A549 (cell line): ENCODE data around the gene OSER1. TPM values are rescaled to one million over a fixed set of nuclear protein-coding genes. Genes with fewer than 3 reads are reported as not detected.

Experiments
- ATAC-seq, 2 experiments: fragments of 200-7000 bp in 1 of 2; fragments of >200 bp in 1 of 2; cut with Nextera tagmentation in 1 of 2; cut with Tn5 transposase in 1 of 2; 3 replicates each; pipeline versions ENCODE4 v1.8.0 to v1.9.1; 2018 to 2020; ENCODE audit warnings: mild to moderate bottlenecking in 1 of 2, moderate library complexity in 1 of 2
- CTCF ChIA-PET: fragments of 300-600 bp; sonication (Branson Sonifier 250); formaldehyde crosslinking; extraction: SDS; loops from one replicate; lab custom pipeline; 2021; ENCODE audit warnings: antibody characterized with exemption, inconsistent platforms; lab: Yijun Ruan, JAX
- POLR2A ChIA-PET: fragments of 350-600 bp; formaldehyde crosslinking; extraction: SDS; loops from one replicate; lab custom pipeline; 2021; ENCODE audit warnings: antibody characterized with exemption, inconsistent platforms; lab: Yijun Ruan, JAX
- DNase-seq, 2 experiments: peaks; one replicate each; pipeline versions ENCODE4 v3.0.0 to v3.0.0-alpha.2; 2011 to 2016; ENCODE audit warnings: low read depth in 1 of 2, low spot score in 1 of 2
- FAIRE-seq: peaks from 2 replicates; lab custom pipeline; 2011; peaks lifted over from hg19 to GRCh38; lab: Jason Lieb, UNC
- H3K27ac ChIP-seq, 2 experiments: fragments of >200 bp; sonication (Bioruptor Twin); formaldehyde crosslinking; 3 replicates each; pipeline ENCODE4 v1.5.1; 2016 to 2017
- H3K4me1 ChIP-seq: fragments of >200 bp; sonication (Bioruptor Twin); formaldehyde crosslinking; 3 replicates; pipeline ENCODE4 v1.6.1; 2016
- H3K4me2 ChIP-seq: fragments of >200 bp; sonication (Bioruptor Twin); formaldehyde crosslinking; 3 replicates; pipeline ENCODE4 v1.6.1; 2016
- H3K4me3 ChIP-seq: fragments of >200 bp; sonication (Bioruptor Twin); formaldehyde crosslinking; 3 replicates; pipeline ENCODE4 v1.5.1; 2016
- H3K9me3 ChIP-seq: fragments of >200 bp; sonication (Bioruptor Twin); formaldehyde crosslinking; 3 replicates; pipeline ENCODE4 v1.6.1; 2016
- CHD4 ChIP-seq: fragments of 200-600 bp; sonication (generic); IDR thresholded peaks from 2 replicates; pipeline ENCODE4 v1.6.1; 2016; ENCODE audit warnings: antibody characterized with exemption, mild to moderate bottlenecking, borderline replicate concordance
- EHF ChIP-seq: fragments of 250-450 bp; sonication (Bioruptor Pico); IDR thresholded peaks from 2 replicates; pipeline ENCODE4 v1.5.0; 2020; ENCODE audit warnings: mild to moderate bottlenecking
- EHMT2 ChIP-seq: fragments of 200-600 bp; sonication (generic); IDR thresholded peaks from 2 replicates; pipeline ENCODE4 v1.6.1; 2016; ENCODE audit warnings: antibody characterized with exemption, low read depth, mild to moderate bottlenecking, moderate library complexity
- EP300 ChIP-seq, 2 experiments: fragments of >200 bp; sonication (Bioruptor Twin); formaldehyde crosslinking; IDR thresholded peaks; 2 replicates in 1 of 2; 3 replicates in 1 of 2; pipeline ENCODE4 v1.6.1; 2016 to 2017
- HOXB5 ChIP-seq: fragments of 250-450 bp; sonication (Bioruptor Pico); IDR thresholded peaks from 2 replicates; pipeline ENCODE4 v1.5.0; 2020; ENCODE audit warnings: mild to moderate bottlenecking, moderate library complexity
- JUN ChIP-seq, 2 experiments: fragments of >200 bp; sonication (Bioruptor Twin); formaldehyde crosslinking; IDR thresholded peaks; 2 replicates in 1 of 2; 3 replicates in 1 of 2; pipeline ENCODE4 v1.6.1; 2016 to 2017
- NFE2L2 ChIP-seq: fragments of 150-350 bp; conservative IDR thresholded peaks from 2 replicates; pipeline ENCODE4 v1.6.1; 2014; ENCODE audit warnings: low read length
- NR3C1 ChIP-seq: fragments of >200 bp; sonication (Bioruptor Twin); formaldehyde crosslinking; IDR thresholded peaks from 3 replicates; pipeline ENCODE4 v1.6.1; 2017
- POLR2AphosphoS2 ChIP-seq: conservative IDR thresholded peaks from 2 replicates; pipeline ENCODE4 v1.6.1; 2012; ENCODE audit warnings: low read length, improper control_type of control experiment, inconsistent platforms
- RAD21 ChIP-seq, 2 experiments: fragments of >200 bp in 1 of 2; sonication (Bioruptor Twin) in 1 of 2; formaldehyde crosslinking in 1 of 2; IDR thresholded peaks in 1 of 2; conservative IDR thresholded peaks in 1 of 2; 2 replicates in 1 of 2; 3 replicates in 1 of 2; pipeline ENCODE4 v1.6.1; 2012 to 2018; ENCODE audit warnings: inconsistent platforms in 1 of 2
- SREBF2 ChIP-seq: fragments of 450-650 bp; IDR thresholded peaks from 2 replicates; pipeline ENCODE4 v1.6.1; 2014; ENCODE audit warnings: mild to moderate bottlenecking, moderate library complexity
- WGBS: methylation state at CpG from one replicate; pipeline ENCODE4 v1.1.6; 2017; ENCODE audit errors: missing lambda C conversion rate; 5-methylcytosine and 5-hydroxymethylcytosine counted together
- polyA plus RNA-seq, 4 experiments: library from polyadenylated mRNA; depleted of rRNA in 3 of 4; stranded (reverse); fragments of >200 nt; fragmentation: RNase III in 1 of 4; extraction: RNeasy Plus Mini Kit Qiagen cat#74134 plus additional on column Dnase treatment in 1 of 4; gene quantifications; 2 replicates in 3 of 4; 3 replicates in 1 of 4; pipeline ENCODE4 v1.2.3, GENCODE V29; 2011 to 2017
- TF ChIP-seq, protein P1 (sequence below): fragments of 450-650 bp; IDR thresholded peaks from 2 replicates; pipeline ENCODE4 v1.6.1; 2014; ENCODE audit warnings: antibody characterized with exemption
- TF ChIP-seq, protein P2 (sequence below): fragments of 200-600 bp; sonication (generic); IDR thresholded peaks from 2 replicates; pipeline ENCODE4 v1.6.1; 2016; ENCODE audit warnings: antibody characterized with exemption, mild to moderate bottlenecking, moderate library complexity
- TF ChIP-seq, protein P3 (sequence below): fragments of >200 bp; sonication (Bioruptor Twin); formaldehyde crosslinking; IDR thresholded peaks from 3 replicates; pipeline ENCODE4 v1.5.1; 2016

The OSER1 gene
- polyA plus RNA-seq, 2 of the 4 experiments (the other 2 are of a cell fraction), result 47.5 to 62.6 TPM

- ATAC-seq, result peak in 1 of 2 experiments; percentile 15; a peak in 3 of 6 replicates
- POLR2A ChIA-PET, result no interaction called here
- Histone ChIP-seq H3K4me3 (no peak overlapping the region), H3K27ac (no peak overlapping the region), H3K9me3 (no peaks in the 10 kb centered on the region), H3K4me2 (no peak overlapping the region), H3K4me1 (no peaks in the 10 kb centered on the region)
- 58% methylated on average over 3 of the region's 3 CpGs for WGBS
- TF ChIP-seq, protein P1, sequence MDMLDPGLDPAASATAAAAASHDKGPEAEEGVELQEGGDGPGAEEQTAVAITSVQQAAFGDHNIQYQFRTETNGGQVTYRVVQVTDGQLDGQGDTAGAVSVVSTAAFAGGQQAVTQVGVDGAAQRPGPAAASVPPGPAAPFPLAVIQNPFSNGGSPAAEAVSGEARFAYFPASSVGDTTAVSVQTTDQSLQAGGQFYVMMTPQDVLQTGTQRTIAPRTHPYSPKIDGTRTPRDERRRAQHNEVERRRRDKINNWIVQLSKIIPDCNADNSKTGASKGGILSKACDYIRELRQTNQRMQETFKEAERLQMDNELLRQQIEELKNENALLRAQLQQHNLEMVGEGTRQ, result no peak
- TF ChIP-seq, protein P2, sequence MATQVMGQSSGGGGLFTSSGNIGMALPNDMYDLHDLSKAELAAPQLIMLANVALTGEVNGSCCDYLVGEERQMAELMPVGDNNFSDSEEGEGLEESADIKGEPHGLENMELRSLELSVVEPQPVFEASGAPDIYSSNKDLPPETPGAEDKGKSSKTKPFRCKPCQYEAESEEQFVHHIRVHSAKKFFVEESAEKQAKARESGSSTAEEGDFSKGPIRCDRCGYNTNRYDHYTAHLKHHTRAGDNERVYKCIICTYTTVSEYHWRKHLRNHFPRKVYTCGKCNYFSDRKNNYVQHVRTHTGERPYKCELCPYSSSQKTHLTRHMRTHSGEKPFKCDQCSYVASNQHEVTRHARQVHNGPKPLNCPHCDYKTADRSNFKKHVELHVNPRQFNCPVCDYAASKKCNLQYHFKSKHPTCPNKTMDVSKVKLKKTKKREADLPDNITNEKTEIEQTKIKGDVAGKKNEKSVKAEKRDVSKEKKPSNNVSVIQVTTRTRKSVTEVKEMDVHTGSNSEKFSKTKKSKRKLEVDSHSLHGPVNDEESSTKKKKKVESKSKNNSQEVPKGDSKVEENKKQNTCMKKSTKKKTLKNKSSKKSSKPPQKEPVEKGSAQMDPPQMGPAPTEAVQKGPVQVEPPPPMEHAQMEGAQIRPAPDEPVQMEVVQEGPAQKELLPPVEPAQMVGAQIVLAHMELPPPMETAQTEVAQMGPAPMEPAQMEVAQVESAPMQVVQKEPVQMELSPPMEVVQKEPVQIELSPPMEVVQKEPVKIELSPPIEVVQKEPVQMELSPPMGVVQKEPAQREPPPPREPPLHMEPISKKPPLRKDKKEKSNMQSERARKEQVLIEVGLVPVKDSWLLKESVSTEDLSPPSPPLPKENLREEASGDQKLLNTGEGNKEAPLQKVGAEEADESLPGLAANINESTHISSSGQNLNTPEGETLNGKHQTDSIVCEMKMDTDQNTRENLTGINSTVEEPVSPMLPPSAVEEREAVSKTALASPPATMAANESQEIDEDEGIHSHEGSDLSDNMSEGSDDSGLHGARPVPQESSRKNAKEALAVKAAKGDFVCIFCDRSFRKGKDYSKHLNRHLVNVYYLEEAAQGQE, result peak; percentile 67; the same call in 1 of the 2 replicates
- no peak for TF ChIP-seq CHD4
- no peak for TF ChIP-seq SREBF2
- peak; percentile 88 for TF ChIP-seq EHMT2
- CTCF ChIA-PET, result interaction anchor here (0.6 to 3.6 kb wide), 4 partner anchors 15 to 81 kb away, joined by 3 to 16 read pairs (median 4); partner anchors contain the start of gene FITM2
- FAIRE-seq, result no peak
- DNase-seq, result no peak
Observed at GRCh38 chr20:44248410-44248759, 37.8 kb upstream of the OSER1 start.

- TF ChIP-seq EP300 (IDR thresholded peaks at IDR 0.05) (no peak), JUN (IDR thresholded peaks at IDR 0.05) (no peak), EHF (CRISPR knock-in tag) (no peak), HOXB5 (CRISPR knock-in tag) (peak; percentile 55; the same call in 1 of the 2 replicates), NFE2L2 (no peak), RAD21 (conservative IDR thresholded peaks at IDR 0.05 in 1 of 2, IDR thresholded peaks at IDR 0.05 in 1 of 2) (peak in 1 of 2 experiments; percentile 14; a peak in 1 of 5 replicates), POLR2AphosphoS2 (no peak), NR3C1 (no peak)
- TF ChIP-seq, protein P2, result peak; percentile 96
- TF ChIP-seq, protein P3, sequence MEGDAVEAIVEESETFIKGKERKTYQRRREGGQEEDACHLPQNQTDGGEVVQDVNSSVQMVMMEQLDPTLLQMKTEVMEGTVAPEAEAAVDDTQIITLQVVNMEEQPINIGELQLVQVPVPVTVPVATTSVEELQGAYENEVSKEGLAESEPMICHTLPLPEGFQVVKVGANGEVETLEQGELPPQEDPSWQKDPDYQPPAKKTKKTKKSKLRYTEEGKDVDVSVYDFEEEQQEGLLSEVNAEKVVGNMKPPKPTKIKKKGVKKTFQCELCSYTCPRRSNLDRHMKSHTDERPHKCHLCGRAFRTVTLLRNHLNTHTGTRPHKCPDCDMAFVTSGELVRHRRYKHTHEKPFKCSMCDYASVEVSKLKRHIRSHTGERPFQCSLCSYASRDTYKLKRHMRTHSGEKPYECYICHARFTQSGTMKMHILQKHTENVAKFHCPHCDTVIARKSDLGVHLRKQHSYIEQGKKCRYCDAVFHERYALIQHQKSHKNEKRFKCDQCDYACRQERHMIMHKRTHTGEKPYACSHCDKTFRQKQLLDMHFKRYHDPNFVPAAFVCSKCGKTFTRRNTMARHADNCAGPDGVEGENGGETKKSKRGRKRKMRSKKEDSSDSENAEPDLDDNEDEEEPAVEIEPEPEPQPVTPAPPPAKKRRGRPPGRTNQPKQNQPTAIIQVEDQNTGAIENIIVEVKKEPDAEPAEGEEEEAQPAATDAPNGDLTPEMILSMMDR, result peak; percentile 19; the same call in 1 of the 3 replicates
- Histone ChIP-seq H3K27ac (no peak overlapping the region), H3K4me3 (no peak overlapping the region), H3K9me3 (no peaks in the 10 kb centered on the region), H3K4me2 (no peak overlapping the region), H3K4me1 (no peaks in the 10 kb centered on the region)
- FAIRE-seq (no peak), ATAC-seq (peak; percentile 90 to 94), DNase-seq (peak; percentile 35 to 56)
- ChIA-PET POLR2A (interaction anchor here (0.6 kb wide), 1 partner anchor 36 kb away, joined by 3 read pairs; no protein-coding TSS in a partner anchor), CTCF (interaction anchor here (0.8 to 3.6 kb wide), 11 partner anchors 9 to 580 kb away, joined by 3 to 16 read pairs (median 3); partner anchors contain the start of gene FITM2)
- WGBS, result 21% methylated on average over 21 of the region's 31 CpGs
Observed at GRCh38 chr20:44247586-44248409, 37.2 kb upstream of the OSER1 start.
